ENCODE measurements around the gene ANKRA2. TPM values are rescaled to one million over a fixed set of nuclear protein-coding genes. Genes with fewer than 3 reads are reported as not detected.

The ANKRA2 gene
- total and polyA plus RNA-seq, 9 of the 15 experiments (the other 6 are each of a cell fraction or from before 2014, with no cell fraction given): 7.9 to 28.7 (median 12.8) TPM

DNA sequence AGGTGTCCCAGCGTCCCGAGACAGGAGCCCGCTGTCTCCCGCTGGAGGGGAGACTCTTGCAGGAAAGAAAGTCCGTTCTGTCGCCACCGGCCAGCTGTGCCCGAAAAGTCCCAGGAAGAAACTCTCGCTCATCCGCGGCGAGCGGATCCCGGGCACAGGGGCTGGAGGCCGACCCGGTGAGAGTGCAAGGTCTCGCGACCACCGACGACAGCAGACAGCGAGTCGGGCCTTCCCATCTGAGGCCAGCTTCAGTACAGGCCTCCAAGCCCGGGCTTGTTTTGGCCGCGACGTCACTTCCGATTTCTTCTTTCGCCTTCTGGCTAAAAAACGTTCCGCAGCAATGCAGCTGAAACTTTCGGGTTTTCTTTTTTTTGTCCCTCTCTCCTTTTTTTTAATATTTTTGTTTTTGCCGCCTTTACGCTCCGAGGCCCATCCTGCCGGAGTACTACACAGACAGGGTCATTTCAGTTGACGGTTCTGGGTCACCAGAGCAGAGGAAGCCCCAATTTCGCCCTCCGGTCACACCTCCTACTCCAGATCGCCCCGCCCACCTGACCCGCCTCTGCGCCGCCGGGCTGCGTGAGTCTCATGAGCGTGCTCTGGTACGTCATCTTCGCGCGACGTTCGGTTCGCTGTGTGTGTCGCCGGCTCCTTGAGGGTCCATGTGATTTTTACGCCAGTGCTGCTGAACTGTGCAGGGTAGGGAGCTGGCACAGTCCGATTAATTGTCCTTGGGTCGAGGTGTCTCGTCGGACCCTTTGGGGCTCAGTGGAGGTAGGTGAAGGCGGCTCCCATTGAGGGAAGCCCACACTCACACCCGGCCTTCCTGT is at the start of gene ANKRA2, which contains the start of gene UTP15 (continued):
- TF ChIP-seq ZFP36 (IDR thresholded peaks at IDR 0.05; ENCODE audit: low read depth, low read length, partially characterized antibody) (peak; percentile 2), POLR2G (IDR thresholded peaks at IDR 0.05; ENCODE audit: low read depth, low read length) (peak; percentile 84), ZBTB17 (CRISPR knock-in tag; IDR thresholded peaks at IDR 0.05) (0 out of 2 replicates have a peak, but pooled peaks have one; percentile 32), ARID3A (IDR thresholded peaks at IDR 0.05; ENCODE audit: borderline replicate concordance, low read depth, low read length) (no peak), ZNF224 (CRISPR knock-in tag; IDR thresholded peaks at IDR 0.05) (no peak), SIN3A (IDR thresholded peaks at IDR 0.05; ENCODE audit: borderline replicate concordance in 2 of 2, control insufficient read depth in 1 of 2, low read depth in 2 of 2, low read length in 2 of 2) (peak; percentile 94 to 98), CC2D1A (IDR thresholded peaks at IDR 0.05) (0 out of 2 replicates have a peak, but pooled peaks have one; percentile 9), GABPA (tag; conservative IDR thresholded peaks at IDR 0.05; ENCODE audit: low read depth) (peak; percentile 91), RFX5 (IDR thresholded peaks at IDR 0.05; ENCODE audit: low read depth, low read length) (no peak), ETV6 (IDR thresholded peaks at IDR 0.05; ENCODE audit: borderline replicate concordance in 1 of 2, low read depth in 2 of 2, low read length in 1 of 2) (no peak), ETV6 (CRISPR knock-in tag; IDR thresholded peaks at IDR 0.05; ENCODE audit: borderline replicate concordance) (no peak), HCFC1 (IDR thresholded peaks at IDR 0.05; ENCODE audit: low read depth, low read length) (peak; percentile 77), CEBPG (CRISPR knock-in tag; IDR thresholded peaks at IDR 0.05) (no peak; the same call in 1 of the 2 replicates), CEBPG (tag; conservative IDR thresholded peaks at IDR 0.05 in 1 of 2, IDR thresholded peaks at IDR 0.05 in 1 of 2) (no peak), TBL1XR1 (IDR thresholded peaks at IDR 0.05; ENCODE audit: low read length in 2 of 2) (peak in 1 of 2 experiments; percentile 84; a peak in 2 of 4 replicates), ZBTB12 (CRISPR knock-in tag; IDR thresholded peaks at IDR 0.05) (peak; percentile 91), DIDO1 (tag; IDR thresholded peaks at IDR 0.05; ENCODE audit: low read depth) (peak; percentile 16; the same call in 1 of the 2 replicates), ZNF239 (CRISPR knock-in tag; IDR thresholded peaks at IDR 0.05) (no peak)
- TF ChIP-seq, protein P1, sequence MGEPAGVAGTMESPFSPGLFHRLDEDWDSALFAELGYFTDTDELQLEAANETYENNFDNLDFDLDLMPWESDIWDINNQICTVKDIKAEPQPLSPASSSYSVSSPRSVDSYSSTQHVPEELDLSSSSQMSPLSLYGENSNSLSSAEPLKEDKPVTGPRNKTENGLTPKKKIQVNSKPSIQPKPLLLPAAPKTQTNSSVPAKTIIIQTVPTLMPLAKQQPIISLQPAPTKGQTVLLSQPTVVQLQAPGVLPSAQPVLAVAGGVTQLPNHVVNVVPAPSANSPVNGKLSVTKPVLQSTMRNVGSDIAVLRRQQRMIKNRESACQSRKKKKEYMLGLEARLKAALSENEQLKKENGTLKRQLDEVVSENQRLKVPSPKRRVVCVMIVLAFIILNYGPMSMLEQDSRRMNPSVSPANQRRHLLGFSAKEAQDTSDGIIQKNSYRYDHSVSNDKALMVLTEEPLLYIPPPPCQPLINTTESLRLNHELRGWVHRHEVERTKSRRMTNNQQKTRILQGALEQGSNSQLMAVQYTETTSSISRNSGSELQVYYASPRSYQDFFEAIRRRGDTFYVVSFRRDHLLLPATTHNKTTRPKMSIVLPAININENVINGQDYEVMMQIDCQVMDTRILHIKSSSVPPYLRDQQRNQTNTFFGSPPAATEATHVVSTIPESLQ (CRISPR knock-in tag; IDR thresholded peaks at IDR 0.05): no peak
- TF ChIP-seq, protein P2, sequence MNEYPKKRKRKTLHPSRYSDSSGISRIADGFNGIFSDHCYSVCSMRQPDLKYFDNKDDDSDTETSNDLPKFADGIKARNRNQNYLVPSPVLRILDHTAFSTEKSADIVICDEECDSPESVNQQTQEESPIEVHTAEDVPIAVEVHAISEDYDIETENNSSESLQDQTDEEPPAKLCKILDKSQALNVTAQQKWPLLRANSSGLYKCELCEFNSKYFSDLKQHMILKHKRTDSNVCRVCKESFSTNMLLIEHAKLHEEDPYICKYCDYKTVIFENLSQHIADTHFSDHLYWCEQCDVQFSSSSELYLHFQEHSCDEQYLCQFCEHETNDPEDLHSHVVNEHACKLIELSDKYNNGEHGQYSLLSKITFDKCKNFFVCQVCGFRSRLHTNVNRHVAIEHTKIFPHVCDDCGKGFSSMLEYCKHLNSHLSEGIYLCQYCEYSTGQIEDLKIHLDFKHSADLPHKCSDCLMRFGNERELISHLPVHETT (CRISPR knock-in tag; conservative IDR thresholded peaks at IDR 0.05 in 1 of 2, IDR thresholded peaks at IDR 0.05 in 1 of 2): no peak
